DMS79 (cell line): Measurements from ENCODE around the gene KIAA0753.

Source experiments
- DNase-seq: peaks from one replicate; lab custom pipeline; 2025; lab: John Stamatoyannopoulos, UW

The KIAA0753 gene

DNA sequence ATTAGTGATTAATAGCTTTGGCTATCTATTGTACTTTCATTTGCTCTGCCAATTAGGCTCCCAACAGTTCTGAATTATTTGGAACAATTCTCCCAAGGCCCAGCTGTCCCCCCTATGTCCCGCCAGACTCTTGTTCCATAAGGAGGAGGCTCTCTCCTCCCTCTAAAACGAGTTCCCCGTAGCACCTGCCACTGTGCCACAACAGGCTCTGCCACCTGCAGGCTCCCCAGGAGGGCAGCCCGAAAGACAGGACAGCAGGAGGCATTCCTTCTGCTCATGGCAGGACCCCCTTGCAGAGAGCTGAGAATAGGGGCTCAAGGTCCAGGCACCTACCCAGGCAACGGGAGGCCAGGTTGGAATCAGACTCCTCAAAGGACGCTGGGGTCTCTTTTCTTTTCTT, 93.2 kb downstream of the KIAA0753 start:
- no peak for DNase-seq

DNA sequence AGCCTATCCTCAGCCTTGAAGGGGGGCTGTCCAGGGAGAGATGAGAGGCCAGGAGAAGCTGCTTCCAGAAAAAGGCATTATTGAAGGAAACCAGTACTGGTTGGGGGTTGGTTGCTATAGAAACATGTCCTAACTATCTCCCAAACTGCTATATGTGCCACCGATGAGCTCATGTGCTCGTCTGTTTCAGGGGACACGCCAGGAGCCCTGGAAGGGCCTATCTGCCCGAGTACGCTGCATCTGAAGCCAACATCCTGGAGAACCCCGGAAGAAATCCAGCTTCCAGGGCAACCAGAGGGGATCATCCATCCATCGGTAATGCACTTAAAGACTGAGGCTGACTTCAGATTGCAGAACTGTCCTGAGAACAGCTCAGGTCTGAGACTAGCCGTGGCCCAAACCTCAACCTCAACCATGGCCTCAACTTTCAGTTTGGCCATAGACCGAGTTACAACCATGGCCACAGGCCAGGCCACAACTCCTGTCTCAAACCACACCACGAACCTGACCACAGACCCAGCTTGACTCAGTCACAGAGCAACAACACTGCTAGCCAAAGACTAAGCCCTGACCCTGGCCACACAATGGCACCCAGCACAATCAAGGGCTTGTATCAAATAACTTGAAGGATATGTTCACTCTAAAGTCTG, 94.3 kb downstream of the KIAA0753 start:
- no peak for DNase-seq

DNA sequence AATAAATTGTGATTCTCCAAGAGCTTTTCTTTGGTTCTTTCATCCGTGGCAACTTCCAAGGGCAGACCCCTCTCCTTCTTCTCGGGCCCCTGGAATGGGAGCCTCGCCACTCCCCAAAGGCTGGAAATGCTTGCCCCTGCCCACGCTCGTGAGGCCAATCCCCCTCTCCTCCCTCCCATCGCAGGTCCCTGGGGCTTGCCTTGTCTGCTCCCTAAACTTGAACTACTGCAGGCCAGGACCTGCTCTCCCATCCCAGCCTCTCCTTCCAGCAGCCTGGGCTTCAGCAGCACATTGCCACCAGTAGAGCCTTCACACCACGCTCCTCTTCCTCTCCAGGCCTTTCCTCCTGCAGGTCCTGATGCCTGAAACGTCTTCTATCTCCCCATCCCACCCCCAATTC, 95.2 kb downstream of the KIAA0753 start:
- DNase-seq, result no peak

DNA sequence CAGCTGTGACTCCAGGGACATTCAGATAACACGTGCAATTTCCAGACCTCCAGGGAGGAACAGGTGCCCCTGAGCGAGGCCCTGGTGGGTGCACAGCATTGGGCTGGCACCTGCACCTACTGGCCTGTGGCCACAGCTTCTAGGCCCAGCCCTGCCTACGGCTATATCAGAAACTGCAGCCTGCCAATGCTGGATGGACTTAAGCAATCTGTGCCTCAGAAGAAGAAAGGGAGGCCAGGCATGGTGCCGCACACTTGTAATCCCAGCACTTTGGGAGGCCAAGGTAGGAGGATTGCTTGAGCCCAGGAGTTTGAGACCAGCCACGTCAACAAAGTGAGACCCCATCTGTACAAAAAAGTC, 96.5 kb downstream of the KIAA0753 start:
- DNase-seq, result no peak

DNA sequence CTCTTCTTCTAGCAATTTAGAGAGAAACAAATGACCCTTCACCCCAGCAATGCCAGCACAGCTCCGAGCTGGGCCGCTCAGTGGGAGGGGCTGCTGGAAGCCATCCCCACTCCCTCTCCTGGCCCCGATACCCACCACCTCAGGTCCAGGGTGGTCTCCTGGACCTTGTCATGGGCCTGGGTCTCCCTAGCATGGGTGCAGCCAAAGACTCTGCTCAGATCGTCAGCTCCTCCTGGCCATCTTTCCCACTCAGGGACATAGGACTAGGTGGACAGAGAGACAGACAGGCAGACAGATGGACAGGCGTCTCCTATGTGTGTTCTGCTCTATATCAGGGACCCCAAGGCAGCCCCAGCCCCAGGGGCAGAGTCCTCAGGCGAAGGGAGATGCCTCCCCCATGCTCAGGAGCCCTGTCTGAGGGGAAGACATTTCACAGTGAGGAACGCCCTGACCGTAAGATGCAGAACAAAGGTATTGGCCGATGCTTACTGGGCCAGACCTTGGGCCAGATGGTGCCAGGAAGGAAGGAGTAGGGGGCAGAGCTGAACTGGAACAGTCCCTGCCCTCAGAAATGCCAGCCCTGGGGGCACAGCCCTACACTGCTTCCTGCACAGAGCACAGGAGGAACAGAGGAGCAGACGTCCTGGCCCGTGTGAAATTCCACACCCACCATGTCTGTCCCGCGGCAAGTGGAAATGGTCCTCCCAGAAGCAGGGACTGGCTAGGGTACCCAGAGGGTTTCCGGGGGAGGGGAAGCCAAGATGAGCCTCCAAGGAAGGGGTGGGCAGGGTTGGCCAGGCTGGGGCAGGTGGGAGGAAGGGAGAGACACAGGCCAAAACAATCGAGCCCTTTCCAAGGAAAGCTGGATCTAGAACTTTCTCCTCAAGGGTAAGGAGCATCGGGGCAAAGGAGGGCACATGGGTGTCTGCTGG, 97.2 kb downstream of the KIAA0753 start:
- no peak for DNase-seq

DNA sequence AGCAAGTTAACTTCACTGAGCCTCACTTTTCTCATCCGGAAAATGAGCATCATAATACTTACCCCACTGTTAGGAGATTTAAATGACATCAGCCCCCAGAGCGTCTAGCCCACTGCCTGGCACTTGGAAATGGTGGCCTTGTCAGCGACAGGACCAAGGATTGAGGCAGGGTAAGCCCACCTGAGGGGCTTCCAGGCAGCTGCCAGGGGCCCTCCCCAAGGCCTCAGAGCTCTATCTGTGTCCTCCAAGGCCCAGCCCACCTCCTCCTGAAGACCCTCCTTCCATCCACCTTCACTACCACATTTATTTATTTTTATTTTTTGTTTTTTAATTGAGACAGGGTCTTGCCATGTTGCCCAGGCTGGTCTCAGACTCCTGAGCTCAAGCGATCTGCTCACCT, 97.9 kb downstream of the KIAA0753 start:
- no peak for DNase-seq

DNA sequence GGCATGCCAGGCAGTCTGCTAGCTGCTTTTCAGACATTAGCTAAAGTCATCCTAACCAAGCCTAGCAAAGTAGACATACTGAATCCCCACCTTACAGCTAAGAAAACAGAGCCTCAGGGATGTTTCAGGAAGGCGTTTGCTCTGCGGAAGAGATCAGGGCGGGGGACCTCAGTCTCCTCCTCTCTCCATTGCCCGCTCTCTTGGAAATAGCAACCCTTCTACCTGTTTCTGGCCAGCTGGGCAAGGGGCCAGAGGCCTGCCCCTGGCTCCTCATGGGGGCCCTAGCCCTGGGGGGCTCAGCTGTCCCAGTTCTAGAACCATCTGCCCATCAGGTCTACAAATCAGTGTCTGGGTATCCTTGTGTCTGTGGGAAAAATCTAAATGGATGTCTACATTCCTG, 98.6 kb downstream of the KIAA0753 start:
- DNase-seq, result no peak

DNA sequence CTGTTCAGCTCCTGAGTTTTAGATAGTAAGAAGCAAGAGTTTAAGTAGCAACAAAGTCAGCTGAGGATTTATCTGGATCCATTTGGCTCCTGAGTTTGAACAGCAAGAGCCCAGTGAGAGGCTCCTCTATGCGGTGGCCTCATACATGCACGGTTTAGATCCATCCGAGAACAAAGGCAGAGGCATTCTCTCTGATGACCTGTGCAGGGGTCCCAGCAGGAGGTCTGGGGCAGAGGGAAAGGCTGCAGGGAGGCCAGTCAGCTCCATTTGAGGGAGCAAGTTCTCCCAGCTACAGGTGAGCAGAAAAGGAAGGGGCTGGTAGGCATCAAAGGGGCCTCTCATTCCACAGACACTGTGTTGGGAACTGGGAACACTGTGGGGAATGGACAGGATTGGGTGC, 100.6 kb downstream of the KIAA0753 start:
- no peak for DNase-seq

DNA sequence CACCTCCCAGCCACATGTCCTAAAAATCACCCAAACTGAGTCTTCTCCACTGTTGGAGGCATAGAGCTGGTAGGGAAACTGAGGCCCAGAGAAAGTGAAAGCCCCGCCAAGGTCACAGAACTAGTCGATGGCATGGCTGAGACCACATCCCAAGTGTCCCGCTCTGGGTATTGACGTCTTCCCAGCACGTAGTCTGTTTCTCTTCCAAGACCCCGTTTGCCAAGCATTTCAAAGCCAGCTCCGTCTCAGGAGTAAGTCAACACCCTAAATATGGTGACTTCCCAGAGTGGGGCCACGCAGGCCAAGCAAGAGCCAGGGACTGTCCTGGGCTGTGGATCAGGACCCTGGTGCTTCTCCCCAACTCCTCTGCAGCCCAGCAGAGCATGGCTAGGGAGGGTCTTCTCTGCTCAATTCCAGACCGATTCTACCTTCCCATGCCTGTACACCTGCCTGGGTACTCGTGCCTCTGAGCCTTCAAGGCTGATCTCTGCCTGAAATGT, 103.9 kb downstream of the KIAA0753 start:
- DNase-seq, result no peak

DNA sequence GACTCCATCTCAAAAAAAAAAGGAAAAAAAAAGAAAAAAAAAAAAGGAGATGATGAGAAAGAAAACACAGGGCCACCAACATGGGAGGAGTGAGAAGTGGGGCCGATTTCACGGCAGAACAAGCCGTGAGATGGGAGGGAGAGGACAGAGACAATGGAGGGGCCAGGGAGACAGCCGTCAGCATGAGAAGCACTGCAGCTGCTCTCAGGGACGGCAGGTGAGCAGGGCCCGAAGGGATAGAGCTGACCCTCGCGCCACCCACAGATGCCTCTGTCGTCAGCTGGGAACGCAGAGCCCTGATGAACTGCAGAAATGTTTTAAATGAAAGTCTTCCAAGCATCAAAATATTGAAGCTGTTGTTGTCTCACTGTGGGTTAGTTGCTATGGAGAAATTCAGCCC, 104.5 kb downstream of the KIAA0753 start:
- DNase-seq, result no peak

DNA sequence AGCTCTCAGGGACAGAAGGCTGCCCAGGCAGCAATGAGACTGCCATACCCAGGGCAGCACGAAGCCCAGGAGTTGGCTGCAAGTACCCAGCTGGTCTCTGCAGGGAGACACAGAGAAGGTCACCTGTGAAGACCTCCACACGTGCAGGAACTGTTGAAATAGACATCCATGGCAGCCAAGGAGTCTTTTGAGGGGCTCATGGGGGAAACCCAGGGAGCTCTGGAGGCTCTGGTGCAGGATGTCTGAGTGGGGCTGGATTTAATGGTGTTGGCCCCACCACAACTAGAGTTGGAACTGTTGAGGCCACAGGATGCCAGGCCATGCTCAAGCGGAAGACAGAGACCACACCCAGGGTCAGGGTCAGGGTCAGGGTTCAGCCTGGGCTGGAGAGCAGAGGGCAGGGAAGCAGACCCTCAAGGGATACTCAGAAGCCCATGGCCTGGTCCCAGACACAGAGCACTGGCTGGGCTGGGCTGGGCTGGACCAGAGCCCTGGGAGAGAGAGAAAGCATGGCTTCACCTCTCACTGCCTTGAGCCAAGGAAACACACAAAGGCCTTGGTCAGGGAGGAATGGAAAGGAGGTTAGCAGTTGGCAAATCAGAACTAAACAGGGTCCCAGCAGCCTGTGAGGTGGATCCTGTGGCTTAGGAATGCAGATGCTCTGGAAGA, 105.5 kb downstream of the KIAA0753 start:
- DNase-seq, result no peak

DNA sequence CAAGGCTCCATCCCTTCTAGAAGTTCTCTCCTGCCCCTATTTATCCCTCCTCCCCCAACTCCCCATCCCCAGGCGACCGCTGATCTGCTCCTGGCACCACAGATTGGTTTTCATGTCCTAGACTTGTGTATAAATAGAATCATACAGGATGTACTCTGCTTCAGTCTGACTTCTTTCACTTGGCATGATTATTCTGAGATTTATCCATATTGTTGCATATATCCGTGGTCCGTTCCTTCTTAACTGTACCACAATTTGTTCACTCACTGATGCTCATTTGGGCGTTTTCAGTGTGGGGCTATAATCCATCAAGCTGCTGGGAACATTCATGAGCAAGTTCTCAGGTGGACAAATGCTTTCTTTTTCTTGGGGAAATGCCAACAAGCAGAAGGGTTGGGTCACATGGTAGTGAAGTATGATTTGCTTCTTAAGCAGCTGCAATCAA, 108.0 kb downstream of the KIAA0753 start:
- DNase-seq, result no peak

DNA sequence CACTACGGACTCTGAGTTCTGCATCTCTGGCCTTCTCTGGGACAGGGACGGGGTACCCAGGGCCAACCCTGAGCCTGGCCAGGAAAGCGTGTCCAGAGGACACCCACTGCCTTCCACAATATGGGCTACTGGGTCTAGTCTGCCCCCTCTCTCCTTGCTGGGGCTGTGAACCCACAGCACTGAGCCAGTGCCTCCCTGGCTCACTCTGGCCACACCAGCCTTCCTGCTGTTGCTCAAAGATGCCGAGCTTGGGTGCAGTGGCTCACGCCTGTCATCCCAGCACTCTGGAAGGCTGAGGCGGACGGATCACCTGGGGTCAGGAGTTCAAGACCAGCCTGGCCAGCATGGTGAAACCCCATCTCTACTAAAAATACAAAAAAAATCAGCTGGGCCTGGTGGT, 108.9 kb downstream of the KIAA0753 start:
- DNase-seq, result no peak

DNA sequence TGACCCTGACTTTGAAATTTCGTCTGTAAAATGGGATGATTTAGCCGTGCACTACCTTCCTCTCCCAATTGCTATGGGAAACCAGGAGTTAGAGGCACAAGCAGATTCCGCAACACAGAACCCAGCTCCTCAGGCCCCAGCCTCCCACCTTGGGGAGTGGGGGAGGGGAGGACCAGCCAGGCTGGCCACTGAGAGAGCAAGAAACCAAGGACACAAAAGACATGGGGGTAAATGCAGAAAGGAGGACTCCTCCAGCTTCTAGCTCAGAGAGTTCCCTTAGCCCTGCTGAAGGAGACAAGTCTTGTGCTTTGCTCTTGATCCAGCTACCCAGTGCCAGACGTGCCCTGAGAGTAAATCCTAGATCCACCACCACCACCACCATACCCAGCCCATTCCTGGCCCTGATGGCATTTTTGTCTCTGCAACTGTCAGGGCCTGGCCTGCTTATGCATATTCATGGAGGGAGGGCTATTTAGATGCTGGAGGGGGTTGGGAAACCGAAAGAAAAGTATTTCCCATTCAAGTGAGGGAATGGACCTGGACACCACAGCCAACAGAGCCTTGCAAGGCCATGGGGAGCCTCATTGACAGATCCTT, 110.1 kb downstream of the KIAA0753 start:
- no peak for DNase-seq

DNA sequence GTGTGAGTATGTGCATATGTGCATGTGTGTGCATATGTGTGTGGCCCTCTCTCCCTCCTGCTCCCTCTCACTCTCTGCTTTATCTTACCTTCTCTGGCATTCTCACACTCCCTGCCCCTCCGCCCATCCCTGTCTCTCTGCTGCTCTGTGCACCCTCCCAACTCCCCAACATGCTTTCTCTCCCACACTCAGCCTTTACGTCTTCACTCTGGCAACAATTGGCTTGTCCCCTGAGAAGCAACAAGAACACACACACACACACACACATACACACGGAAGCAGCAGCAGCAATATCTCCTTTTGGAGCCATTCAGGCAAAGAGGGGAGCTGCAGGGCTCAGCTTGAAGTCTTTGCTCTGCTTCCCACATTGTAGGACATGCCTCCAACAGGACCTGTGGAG, 112.0 kb downstream of the KIAA0753 start:
- DNase-seq, result no peak
